ENCODE data around the gene DNAJA2.

Gene DNAJA2

DNA sequence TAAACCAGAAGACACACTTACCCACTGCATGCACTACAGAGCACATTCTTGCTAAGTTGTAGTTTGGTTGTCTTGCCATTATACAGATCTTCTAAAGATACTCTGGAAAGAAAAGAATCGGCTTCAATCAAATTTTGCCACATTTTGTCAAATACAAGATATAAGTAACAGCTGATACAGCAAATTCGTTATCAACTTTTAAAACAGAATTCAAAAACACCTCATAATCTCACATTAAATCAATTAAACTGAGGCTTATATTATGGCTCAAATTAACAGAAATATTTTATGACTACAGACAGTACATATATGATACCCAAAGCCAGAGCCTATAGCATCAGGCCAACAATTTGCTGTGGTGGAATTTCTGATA lies 5.4 kb downstream of the DNAJA2 start:
- Histone ChIP-seq H3K18ac (ENCODE audit: low read length) (no peak overlapping the region), H2BK5ac (ENCODE audit: low read length) (no peak overlapping the region), H2AFZ (ENCODE audit: low read length) (no peak overlapping the region), H3K36me3 (replicated peaks in 1 of 2; ENCODE audit: control insufficient read depth in 2 of 2, insufficient read depth in 2 of 2, low read length in 2 of 2) (peaks cover 35 to 86% of the 10 kb centered on the region in 2 donors), H2BK12ac (ENCODE audit: low read length) (no peak overlapping the region), H3K27me3 (ENCODE audit: control insufficient read depth in 3 of 3, insufficient read depth in 3 of 3, low read depth in 1 of 3, low read length in 3 of 3) (no peaks in the 10 kb centered on the region), H3K27ac (replicated peaks; ENCODE audit: low read length) (no peak overlapping the region), H3K9ac (ENCODE audit: low read depth, low read length, poor library complexity) (no peak overlapping the region), H2AK5ac (ENCODE audit: low read depth, low read length) (no peak overlapping the region), H3K9me3 (replicated peaks in 1 of 2; ENCODE audit: control insufficient read depth in 2 of 2, insufficient read depth in 1 of 2, low read depth in 1 of 2, low read length in 2 of 2) (no peaks in the 10 kb centered on the region), H4K91ac (ENCODE audit: low read depth, low read length, poor library complexity) (no peak overlapping the region), H3K23ac (ENCODE audit: low read depth, low read length, poor library complexity) (no peak overlapping the region), H2BK120ac (ENCODE audit: low read depth, low read length) (no peak overlapping the region), H3K4me1 (ENCODE audit: control insufficient read depth in 2 of 2, insufficient read depth in 1 of 2, low read depth in 1 of 2, low read length in 2 of 2) (peaks cover 2 to 23% of the 10 kb centered on the region in 2 donors), H2BK15ac (ENCODE audit: low read length) (no peak overlapping the region), H3K14ac (ENCODE audit: low read length) (no peak overlapping the region), H3K4ac (ENCODE audit: low read length) (no peak overlapping the region), H4K8ac (ENCODE audit: low read depth, low read length) (no peak overlapping the region), H3K4me3 (ENCODE audit: low read length in 2 of 2) (no peak overlapping the region), H3K79me1 (ENCODE audit: low read depth, low read length) (peaks cover 3% of the 10 kb centered on the region), H3K4me2 (ENCODE audit: insufficient read depth, low read length, poor library complexity, severe bottlenecking) (no peak overlapping the region)
- no peak for DNase-seq (ENCODE audit: low spot score)
- 100% methylated on average over 1 of the region's 2 CpGs; no CpG with 5 or more reads in 1 of the 2 donors for WGBS, 2 donors (ENCODE audit: extremely low coverage in 2 of 2, insufficient read length in 2 of 2, insufficient replicate concordance in 1 of 2)

DNA sequence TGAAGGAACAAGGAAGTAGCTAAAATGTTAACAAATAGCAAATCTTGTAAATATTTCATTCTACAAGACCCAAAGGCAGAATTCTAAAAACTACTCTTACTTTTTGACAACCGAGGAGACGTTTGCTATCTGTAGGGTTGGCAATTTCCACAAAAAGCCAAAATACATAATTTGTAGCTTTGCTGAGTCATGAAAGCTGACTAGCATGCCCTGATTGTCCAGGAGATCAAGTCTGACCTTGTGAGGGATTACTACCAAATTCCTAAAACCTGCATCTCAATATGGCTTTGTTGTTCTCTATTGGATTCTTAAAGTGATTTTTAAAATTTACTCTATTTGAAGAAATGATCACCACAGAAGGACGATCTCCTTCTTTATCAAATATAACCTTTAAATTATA lies 10.8 kb downstream of the DNAJA2 start:
- Histone ChIP-seq H3K14ac (ENCODE audit: low read length) (no peak overlapping the region), H4K91ac (ENCODE audit: low read depth, low read length, poor library complexity) (no peak overlapping the region), H2BK120ac (ENCODE audit: low read depth, low read length) (no peak overlapping the region), H2BK5ac (ENCODE audit: low read length) (no peak overlapping the region), H3K27me3 (ENCODE audit: control insufficient read depth in 3 of 3, insufficient read depth in 3 of 3, low read depth in 1 of 3, low read length in 3 of 3) (no peaks in the 10 kb centered on the region), H3K4me1 (ENCODE audit: control insufficient read depth in 2 of 2, insufficient read depth in 1 of 2, low read depth in 1 of 2, low read length in 2 of 2) (no peaks in the 10 kb centered on the region), H3K36me3 (replicated peaks in 1 of 2; ENCODE audit: control insufficient read depth in 2 of 2, insufficient read depth in 2 of 2, low read length in 2 of 2) (peaks cover 37 to 97% of the 10 kb centered on the region in 2 donors), H3K27ac (replicated peaks; ENCODE audit: low read length) (no peak overlapping the region), H3K4me3 (ENCODE audit: low read length in 2 of 2) (no peak overlapping the region), H2BK15ac (ENCODE audit: low read length) (no peak overlapping the region), H2AK5ac (ENCODE audit: low read depth, low read length) (no peak overlapping the region), H3K18ac (ENCODE audit: low read length) (no peak overlapping the region), H3K4ac (ENCODE audit: low read length) (no peak overlapping the region), H3K79me1 (ENCODE audit: low read depth, low read length) (peaks cover 2% of the 10 kb centered on the region), H4K8ac (ENCODE audit: low read depth, low read length) (no peak overlapping the region), H2AFZ (ENCODE audit: low read length) (no peak overlapping the region), H3K9me3 (replicated peaks in 1 of 2; ENCODE audit: control insufficient read depth in 2 of 2, insufficient read depth in 1 of 2, low read depth in 1 of 2, low read length in 2 of 2) (no peaks in the 10 kb centered on the region), H2BK12ac (ENCODE audit: low read length) (no peak overlapping the region), H3K9ac (ENCODE audit: low read depth, low read length, poor library complexity) (no peak overlapping the region), H3K4me2 (ENCODE audit: insufficient read depth, low read length, poor library complexity, severe bottlenecking) (no peak overlapping the region), H3K23ac (ENCODE audit: low read depth, low read length, poor library complexity) (no peak overlapping the region)
- WGBS, 2 donors (ENCODE audit: extremely low coverage in 2 of 2, insufficient read length in 2 of 2, insufficient replicate concordance in 1 of 2), result no CpG with 5 or more reads among the region's 3 CpGs
- no peak for DNase-seq (ENCODE audit: low spot score)

DNA sequence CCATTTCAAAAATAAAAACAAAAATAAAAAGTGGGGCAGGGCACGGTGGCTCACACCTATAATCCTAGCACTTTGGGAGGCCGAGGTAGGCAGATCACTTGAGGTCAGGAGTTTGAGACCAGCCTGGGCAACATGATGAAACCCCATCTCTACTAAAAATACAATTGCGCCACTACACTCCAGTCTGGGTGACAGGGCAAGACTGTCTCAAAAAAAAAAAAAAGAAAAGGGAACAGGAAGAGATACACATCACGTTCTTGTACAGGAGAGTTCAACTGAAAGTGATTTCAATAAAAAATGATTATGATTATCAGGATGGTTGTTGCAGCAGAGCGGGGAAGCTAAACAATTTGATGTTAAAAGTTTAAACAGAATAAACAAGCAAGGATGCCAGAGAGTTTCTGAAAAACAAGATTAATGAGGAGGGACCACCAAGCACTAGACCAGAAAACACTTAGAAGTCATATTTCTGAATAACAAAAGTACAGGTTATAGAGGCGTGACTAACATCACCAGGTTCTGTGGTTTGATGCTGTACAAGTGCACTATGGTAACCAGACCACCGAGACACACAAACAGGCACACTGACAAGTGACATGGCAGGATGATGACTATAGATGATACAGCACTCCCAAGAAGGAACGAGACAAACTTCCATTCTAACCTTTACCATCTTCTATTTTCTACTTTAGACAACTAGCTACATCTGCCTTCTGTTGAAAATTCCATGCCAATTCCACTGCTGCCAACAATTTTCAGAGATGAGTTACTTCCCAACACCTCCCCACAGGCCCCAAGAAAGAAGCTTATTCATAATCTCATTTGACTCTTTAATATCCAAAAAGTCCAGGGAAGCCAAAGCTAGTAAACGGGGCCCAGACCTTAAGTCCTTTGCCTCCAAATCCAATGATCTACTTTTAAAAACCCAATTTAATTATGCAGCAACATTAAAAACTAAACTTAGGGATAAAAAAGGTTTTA lies 11.8 kb downstream of the DNAJA2 start:
- peaks cover 37 to 97% of the 10 kb centered on the region in 2 donors for H3K36me3 ChIP-seq (replicated peaks in 1 of 2; ENCODE audit: control insufficient read depth in 2 of 2, insufficient read depth in 2 of 2, low read length in 2 of 2)
- WGBS, 2 donors (ENCODE audit: extremely low coverage in 2 of 2, insufficient read length in 2 of 2, insufficient replicate concordance in 1 of 2), result no CpG with 5 or more reads among the region's 9 CpGs
- no peak overlapping the region for H3K4ac ChIP-seq (ENCODE audit: low read length)
- H3K4me1 ChIP-seq (ENCODE audit: control insufficient read depth in 2 of 2, insufficient read depth in 1 of 2, low read depth in 1 of 2, low read length in 2 of 2), result no peaks in the 10 kb centered on the region
- H3K4me3 ChIP-seq (ENCODE audit: low read length in 2 of 2), result no peak overlapping the region
- no peak overlapping the region for H3K18ac ChIP-seq (ENCODE audit: low read length)
- peaks cover 2% of the 10 kb centered on the region for H3K79me1 ChIP-seq (ENCODE audit: low read depth, low read length)
- H3K14ac ChIP-seq (ENCODE audit: low read length), result no peak overlapping the region
- no peak overlapping the region for H4K91ac ChIP-seq (ENCODE audit: low read depth, low read length, poor library complexity)
- DNase-seq (ENCODE audit: low spot score), result no peak
- H3K4me2 ChIP-seq (ENCODE audit: insufficient read depth, low read length, poor library complexity, severe bottlenecking), result no peak overlapping the region
- no peak overlapping the region for H2AFZ ChIP-seq (ENCODE audit: low read length)
- no peak overlapping the region for H3K9ac ChIP-seq (ENCODE audit: low read depth, low read length, poor library complexity)
- no peaks in the 10 kb centered on the region for H3K27me3 ChIP-seq (ENCODE audit: control insufficient read depth in 3 of 3, insufficient read depth in 3 of 3, low read depth in 1 of 3, low read length in 3 of 3)
- no peak overlapping the region for H2BK12ac ChIP-seq (ENCODE audit: low read length)
- no peak overlapping the region for H2AK5ac ChIP-seq (ENCODE audit: low read depth, low read length)
- H2BK15ac ChIP-seq (ENCODE audit: low read length), result no peak overlapping the region
- H4K8ac ChIP-seq (ENCODE audit: low read depth, low read length), result no peak overlapping the region
- H3K27ac ChIP-seq (replicated peaks; ENCODE audit: low read length), result no peak overlapping the region
- H2BK120ac ChIP-seq (ENCODE audit: low read depth, low read length), result no peak overlapping the region
- H3K9me3 ChIP-seq (replicated peaks in 1 of 2; ENCODE audit: control insufficient read depth in 2 of 2, insufficient read depth in 1 of 2, low read depth in 1 of 2, low read length in 2 of 2), result no peaks in the 10 kb centered on the region
- H3K23ac ChIP-seq (ENCODE audit: low read depth, low read length, poor library complexity), result no peak overlapping the region
- H2BK5ac ChIP-seq (ENCODE audit: low read length), result no peak overlapping the region

DNA sequence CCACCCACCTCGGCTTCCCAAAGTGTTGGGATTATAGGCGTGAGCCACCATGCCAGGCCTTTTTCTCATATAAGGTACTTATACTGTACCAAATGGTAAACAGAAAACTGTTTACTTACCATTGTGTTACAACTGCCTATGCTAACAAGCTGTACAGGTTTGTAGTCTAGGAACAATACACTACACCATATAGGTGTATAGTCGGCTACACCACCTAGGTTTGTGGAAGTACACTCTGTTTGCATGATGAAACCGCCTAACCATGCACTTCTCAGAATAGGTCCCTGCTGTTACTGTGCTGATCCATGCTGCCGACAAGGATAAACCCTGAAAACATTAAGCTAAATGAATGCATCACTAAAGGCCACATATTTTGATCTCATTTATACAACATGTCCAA lies 18.9 kb downstream of the DNAJA2 start:
- no peak overlapping the region for H2BK15ac ChIP-seq (ENCODE audit: low read length)
- H3K14ac ChIP-seq (ENCODE audit: low read length), result no peak overlapping the region
- H2BK120ac ChIP-seq (ENCODE audit: low read depth, low read length), result no peak overlapping the region
- no peak overlapping the region for H2BK12ac ChIP-seq (ENCODE audit: low read length)
- H3K27ac ChIP-seq (replicated peaks; ENCODE audit: low read length), result no peak overlapping the region
- no peak for DNase-seq (ENCODE audit: low spot score)
- H3K18ac ChIP-seq (ENCODE audit: low read length), result no peak overlapping the region
- H3K4ac ChIP-seq (ENCODE audit: low read length), result no peak overlapping the region
- no peak overlapping the region for H2AFZ ChIP-seq (ENCODE audit: low read length)
- H3K4me2 ChIP-seq (ENCODE audit: insufficient read depth, low read length, poor library complexity, severe bottlenecking), result no peak overlapping the region
- no peaks in the 10 kb centered on the region for H3K9me3 ChIP-seq (replicated peaks in 1 of 2; ENCODE audit: control insufficient read depth in 2 of 2, insufficient read depth in 1 of 2, low read depth in 1 of 2, low read length in 2 of 2)
- no peak overlapping the region for H2AK5ac ChIP-seq (ENCODE audit: low read depth, low read length)
- H4K8ac ChIP-seq (ENCODE audit: low read depth, low read length), result no peak overlapping the region
- H3K9ac ChIP-seq (ENCODE audit: low read depth, low read length, poor library complexity), result no peak overlapping the region
- H3K27me3 ChIP-seq (ENCODE audit: control insufficient read depth in 3 of 3, insufficient read depth in 3 of 3, low read depth in 1 of 3, low read length in 3 of 3), result no peaks in the 10 kb centered on the region
- H3K4me3 ChIP-seq (ENCODE audit: low read length in 2 of 2), result no peak overlapping the region
- no CpG with 5 or more reads among the region's 5 CpGs for WGBS, 2 donors (ENCODE audit: extremely low coverage in 2 of 2, insufficient read length in 2 of 2, insufficient replicate concordance in 1 of 2)
- peaks cover 13 to 54% of the 10 kb centered on the region in 2 donors for H3K36me3 ChIP-seq (replicated peaks in 1 of 2; ENCODE audit: control insufficient read depth in 2 of 2, insufficient read depth in 2 of 2, low read length in 2 of 2)
- no peaks in the 10 kb centered on the region for H3K4me1 ChIP-seq (ENCODE audit: control insufficient read depth in 2 of 2, insufficient read depth in 1 of 2, low read depth in 1 of 2, low read length in 2 of 2)
- H3K23ac ChIP-seq (ENCODE audit: low read depth, low read length, poor library complexity), result no peak overlapping the region
- no peaks in the 10 kb centered on the region for H3K79me1 ChIP-seq (ENCODE audit: low read depth, low read length)
- no peak overlapping the region for H4K91ac ChIP-seq (ENCODE audit: low read depth, low read length, poor library complexity)
- no peak overlapping the region for H2BK5ac ChIP-seq (ENCODE audit: low read length)
